Measurements from ENCODE around the gene VPS54. TPM values are rescaled to one million over a fixed set of nuclear protein-coding genes. Genes with fewer than 3 reads are reported as not detected.

Gene VPS54
- total RNA-seq, 1 experiment from 2014 or later, result 33.8 TPM

- no peaks in the 10 kb centered on the region for H3K27me3 ChIP-seq (ENCODE audit: low read length)
- H3K4me3 ChIP-seq (ENCODE audit: low read length), result no peak overlapping the region
- no peak overlapping the region for H3K27ac ChIP-seq (ENCODE audit: low read length)
- H3K79me2 ChIP-seq (ENCODE audit: low read length), result no peaks in the 10 kb centered on the region
- DNase-seq, result no peak
- no peak overlapping the region for H3K4me2 ChIP-seq (ENCODE audit: low read depth, low read length, poor library complexity, severe bottlenecking)
- H3K9me3 ChIP-seq (ENCODE audit: low read length), result peaks cover 13% of the 10 kb centered on the region
- peaks cover 47% of the 10 kb centered on the region for H3K36me3 ChIP-seq (ENCODE audit: insufficient read depth, low read length)
- H2AFZ ChIP-seq (ENCODE audit: low read length), result no peak overlapping the region
- no peak overlapping the region for H3K9ac ChIP-seq (ENCODE audit: low read length)
- H3K4me1 ChIP-seq (ENCODE audit: low read length), result no peaks in the 10 kb centered on the region
- H4K20me1 ChIP-seq (ENCODE audit: insufficient read depth, low read depth, low read length), result no peaks in the 10 kb centered on the region
- no peaks in the 10 kb centered on the region for H3K9me2 ChIP-seq (replicated peaks; ENCODE audit: insufficient read depth, low read length)
Measured at GRCh38 chr2:63899639-63900038, 119.6 kb downstream of the VPS54 start.

- no peaks in the 10 kb centered on the region for H3K4me1 ChIP-seq (ENCODE audit: low read length)
Measured at GRCh38 chr2:63898839-63899238, 120.4 kb downstream of the VPS54 start.

GRCh38 chr2:63894167-63894566 lies 125.1 kb downstream of the VPS54 start:
- Histone ChIP-seq H3K9me2 (replicated peaks; ENCODE audit: insufficient read depth, low read length) (no peaks in the 10 kb centered on the region), H2AFZ (ENCODE audit: low read length) (no peak overlapping the region), H3K4me2 (ENCODE audit: low read depth, low read length, poor library complexity, severe bottlenecking) (no peak overlapping the region), H3K79me2 (ENCODE audit: low read length) (peaks cover 7% of the 10 kb centered on the region; the same call in 1 of the 2 replicates), H4K20me1 (ENCODE audit: insufficient read depth, low read depth, low read length) (no peaks in the 10 kb centered on the region), H3K27me3 (ENCODE audit: low read length) (no peaks in the 10 kb centered on the region), H3K9me3 (ENCODE audit: low read length) (no peaks in the 10 kb centered on the region), H3K27ac (ENCODE audit: low read length) (no peak overlapping the region), H3K4me3 (ENCODE audit: low read length) (no peak overlapping the region), H3K4me1 (ENCODE audit: low read length) (no peaks in the 10 kb centered on the region), H3K9ac (ENCODE audit: low read length) (no peak overlapping the region), H3K36me3 (ENCODE audit: insufficient read depth, low read length) (peaks cover 59% of the 10 kb centered on the region; the same call in 1 of the 2 replicates)
- no peak for DNase-seq

More at GRCh38 chr2:63898839-63899238, 120.4 kb downstream of the VPS54 start:
- H2AFZ ChIP-seq (ENCODE audit: low read length), result no peak overlapping the region
- H3K4me2 ChIP-seq (ENCODE audit: low read depth, low read length, poor library complexity, severe bottlenecking), result no peak overlapping the region
- H4K20me1 ChIP-seq (ENCODE audit: insufficient read depth, low read depth, low read length), result no peaks in the 10 kb centered on the region
- H3K36me3 ChIP-seq (ENCODE audit: insufficient read depth, low read length), result peaks cover 45% of the 10 kb centered on the region
- peaks cover 13% of the 10 kb centered on the region for H3K9me3 ChIP-seq (ENCODE audit: low read length)
- no peaks in the 10 kb centered on the region for H3K9me2 ChIP-seq (replicated peaks; ENCODE audit: insufficient read depth, low read length)
- H3K9ac ChIP-seq (ENCODE audit: low read length), result no peak overlapping the region
- H3K79me2 ChIP-seq (ENCODE audit: low read length), result 0 out of 2 replicates have a peak, but pooled peaks cover under 1% of the 10 kb centered on the region
- H3K27ac ChIP-seq (ENCODE audit: low read length), result no peak overlapping the region
- DNase-seq, result no peak
- no peak overlapping the region for H3K4me3 ChIP-seq (ENCODE audit: low read length)
- no peaks in the 10 kb centered on the region for H3K27me3 ChIP-seq (ENCODE audit: low read length)

GRCh38 chr2:63893163-63893562 lies 126.1 kb downstream of the VPS54 start:
- no peaks in the 10 kb centered on the region for H3K9me2 ChIP-seq (replicated peaks; ENCODE audit: insufficient read depth, low read length)
- no peak overlapping the region for H3K9ac ChIP-seq (ENCODE audit: low read length)
- H3K27ac ChIP-seq (ENCODE audit: low read length), result no peak overlapping the region
- DNase-seq, result no peak
- peaks cover 5% of the 10 kb centered on the region for H3K4me1 ChIP-seq (ENCODE audit: low read length)
- H3K9me3 ChIP-seq (ENCODE audit: low read length), result no peaks in the 10 kb centered on the region
- H3K36me3 ChIP-seq (ENCODE audit: insufficient read depth, low read length), result peaks cover 62% of the 10 kb centered on the region; the same call in 1 of the 2 replicates
- H2AFZ ChIP-seq (ENCODE audit: low read length), result no peak overlapping the region
- H3K27me3 ChIP-seq (ENCODE audit: low read length), result no peaks in the 10 kb centered on the region
- H3K79me2 ChIP-seq (ENCODE audit: low read length), result peaks cover 7% of the 10 kb centered on the region; the same call in 1 of the 2 replicates
- no peaks in the 10 kb centered on the region for H4K20me1 ChIP-seq (ENCODE audit: insufficient read depth, low read depth, low read length)
- no peak overlapping the region for H3K4me3 ChIP-seq (ENCODE audit: low read length)
- no peak overlapping the region for H3K4me2 ChIP-seq (ENCODE audit: low read depth, low read length, poor library complexity, severe bottlenecking)

GRCh38 chr2:63891488-63892030 lies 127.7 kb downstream of the VPS54 start:
- DNase-seq, result no peak
- H3K27me3 ChIP-seq (ENCODE audit: low read length), result no peaks in the 10 kb centered on the region
- peaks cover 67% of the 10 kb centered on the region for H3K36me3 ChIP-seq (ENCODE audit: insufficient read depth, low read length)
- H2AFZ ChIP-seq (ENCODE audit: low read length), result no peak overlapping the region
- peaks cover 7% of the 10 kb centered on the region; the same call in 1 of the 2 replicates for H3K79me2 ChIP-seq (ENCODE audit: low read length)
- no peak overlapping the region for H3K4me3 ChIP-seq (ENCODE audit: low read length)
- no peaks in the 10 kb centered on the region for H3K9me2 ChIP-seq (replicated peaks; ENCODE audit: insufficient read depth, low read length)
- no peak overlapping the region for H3K27ac ChIP-seq (ENCODE audit: low read length)
- no peaks in the 10 kb centered on the region for H4K20me1 ChIP-seq (ENCODE audit: insufficient read depth, low read depth, low read length)
- no peak overlapping the region for H3K4me2 ChIP-seq (ENCODE audit: low read depth, low read length, poor library complexity, severe bottlenecking)
- H3K9me3 ChIP-seq (ENCODE audit: low read length), result no peaks in the 10 kb centered on the region
- peaks cover 5% of the 10 kb centered on the region for H3K4me1 ChIP-seq (ENCODE audit: low read length)
- H3K9ac ChIP-seq (ENCODE audit: low read length), result no peak overlapping the region

- no peaks in the 10 kb centered on the region for H3K9me2 ChIP-seq (replicated peaks; ENCODE audit: insufficient read depth, low read length)
- H3K9ac ChIP-seq (ENCODE audit: low read length), result no peak overlapping the region
- DNase-seq, result no peak
- H2AFZ ChIP-seq (ENCODE audit: low read length), result no peak overlapping the region
- peaks cover 7% of the 10 kb centered on the region; the same call in 1 of the 2 replicates for H3K79me2 ChIP-seq (ENCODE audit: low read length)
- no peak overlapping the region for H3K27ac ChIP-seq (ENCODE audit: low read length)
- H3K4me1 ChIP-seq (ENCODE audit: low read length), result peaks cover 5% of the 10 kb centered on the region
- peaks cover 76% of the 10 kb centered on the region for H3K36me3 ChIP-seq (ENCODE audit: insufficient read depth, low read length)
- H3K4me2 ChIP-seq (ENCODE audit: low read depth, low read length, poor library complexity, severe bottlenecking), result no peak overlapping the region
- H3K27me3 ChIP-seq (ENCODE audit: low read length), result no peaks in the 10 kb centered on the region
- H3K9me3 ChIP-seq (ENCODE audit: low read length), result no peaks in the 10 kb centered on the region
- H4K20me1 ChIP-seq (ENCODE audit: insufficient read depth, low read depth, low read length), result no peaks in the 10 kb centered on the region
- H3K4me3 ChIP-seq (ENCODE audit: low read length), result no peak overlapping the region
Measured at GRCh38 chr2:63890678-63891077, 128.6 kb downstream of the VPS54 start.

GRCh38 chr2:63888490-63889402 lies 130.5 kb downstream of the VPS54 start:
- Histone ChIP-seq H3K9me2 (replicated peaks; ENCODE audit: insufficient read depth, low read length) (no peaks in the 10 kb centered on the region), H3K4me1 (ENCODE audit: low read length) (peaks cover 5% of the 10 kb centered on the region), H3K36me3 (ENCODE audit: insufficient read depth, low read length) (peaks cover 88% of the 10 kb centered on the region), H3K27ac (ENCODE audit: low read length) (no peak overlapping the region), H3K79me2 (ENCODE audit: low read length) (peaks cover 5% of the 10 kb centered on the region; the same call in 1 of the 2 replicates), H3K9ac (ENCODE audit: low read length) (no peak overlapping the region), H3K27me3 (ENCODE audit: low read length) (no peaks in the 10 kb centered on the region), H4K20me1 (ENCODE audit: insufficient read depth, low read depth, low read length) (no peaks in the 10 kb centered on the region), H3K9me3 (ENCODE audit: low read length) (no peaks in the 10 kb centered on the region), H3K4me2 (ENCODE audit: low read depth, low read length, poor library complexity, severe bottlenecking) (no peak overlapping the region), H2AFZ (ENCODE audit: low read length) (no peak overlapping the region), H3K4me3 (ENCODE audit: low read length) (no peak overlapping the region)
- DNase-seq, result peak; percentile 88

- Histone ChIP-seq H3K27ac (ENCODE audit: low read length) (no peak overlapping the region), H3K9me2 (replicated peaks; ENCODE audit: insufficient read depth, low read length) (no peaks in the 10 kb centered on the region), H4K20me1 (ENCODE audit: insufficient read depth, low read depth, low read length) (no peaks in the 10 kb centered on the region), H2AFZ (ENCODE audit: low read length) (no peak overlapping the region), H3K9ac (ENCODE audit: low read length) (no peak overlapping the region), H3K36me3 (ENCODE audit: insufficient read depth, low read length) (peaks cover 86% of the 10 kb centered on the region), H3K27me3 (ENCODE audit: low read length) (no peaks in the 10 kb centered on the region), H3K4me3 (ENCODE audit: low read length) (no peak overlapping the region), H3K4me2 (ENCODE audit: low read depth, low read length, poor library complexity, severe bottlenecking) (no peak overlapping the region), H3K4me1 (ENCODE audit: low read length) (peaks cover 5% of the 10 kb centered on the region), H3K79me2 (ENCODE audit: low read length) (peaks cover 6% of the 10 kb centered on the region; the same call in 1 of the 2 replicates), H3K9me3 (ENCODE audit: low read length) (no peaks in the 10 kb centered on the region)
- DNase-seq, result no peak
Measured at GRCh38 chr2:63888053-63888452, 131.2 kb downstream of the VPS54 start.

All from Karpas-422 (cell line).